ENCODE measurements around the gene HERC2. TPM values are rescaled to one million over a fixed set of nuclear protein-coding genes. Genes with fewer than 3 reads are reported as not detected.

Gene HERC2
- total RNA-seq, 1 experiment from 2014 or later = 69.2 TPM

GRCh38 chr15:28116521-28117431, 205.2 kb downstream of the HERC2 start:
- no peaks in the 10 kb centered on the region for H3K79me1 ChIP-seq (ENCODE audit: insufficient read depth, low read depth, low read length, poor library complexity, severe bottlenecking)
- H2BK5ac ChIP-seq (ENCODE audit: insufficient read length, low read length) = no peak overlapping the region
- no peak overlapping the region for H3K4me2 ChIP-seq (ENCODE audit: insufficient read depth, insufficient read length, low read length)
- no peaks in the 10 kb centered on the region for H3K9me3 Mint-ChIP-seq
- no peaks in the 10 kb centered on the region for H3K23me2 ChIP-seq (ENCODE audit: insufficient read length, low read depth, low read length, poor library complexity, severe bottlenecking)
- no peak overlapping the region for H2BK12ac ChIP-seq (ENCODE audit: insufficient read length, low read depth, low read length)
- no peak overlapping the region for H3K18ac ChIP-seq (ENCODE audit: insufficient read length, low read depth, low read length)
- no peak overlapping the region for H2BK15ac ChIP-seq (ENCODE audit: low read depth, low read length)
- no peaks in the 10 kb centered on the region for H3K4me1 ChIP-seq (ENCODE audit: insufficient read depth, low read length)
- H3K27ac ChIP-seq (ENCODE audit: insufficient read length, low read depth, low read length) = no peak overlapping the region
- no peak overlapping the region for H3T11ph ChIP-seq (ENCODE audit: low read length)
- no peak for DNase-seq
- H2BK120ac ChIP-seq (ENCODE audit: low read depth, low read length, poor library complexity, severe bottlenecking) = no peak overlapping the region
- H2AFZ ChIP-seq (ENCODE audit: low read length) = no peak overlapping the region
- no peak overlapping the region for H3K9ac ChIP-seq (ENCODE audit: extremely low read depth, insufficient read length, low read length)
- H3K27me3 ChIP-seq (ENCODE audit: insufficient read depth, low read length) = no peaks in the 10 kb centered on the region
- H4K20me1 ChIP-seq (ENCODE audit: control insufficient read depth, insufficient read depth, insufficient read length) = no peaks in the 10 kb centered on the region
- H3K4ac ChIP-seq (ENCODE audit: low read depth, low read length) = no peak overlapping the region
- no peak overlapping the region for H2BK20ac ChIP-seq (ENCODE audit: low read depth, low read length, poor library complexity, severe bottlenecking)
- peaks cover 60 to 83% (median 72%) of the 10 kb centered on the region in 3 experiments for H3K36me3 Mint-ChIP-seq (ENCODE audit: insufficient read depth in 1 of 3, low read depth in 3 of 3)
- H3K79me2 ChIP-seq (ENCODE audit: insufficient read depth, low read length) = no peaks in the 10 kb centered on the region
- H4K8ac ChIP-seq (replicated peaks; ENCODE audit: insufficient read length, low read depth, low read length) = no peak overlapping the region
- peaks cover 1% of the 10 kb centered on the region; the same call in 1 of the 2 replicates for H3K27me3 Mint-ChIP-seq (ENCODE audit: low read depth)
- TF ChIP-seq, protein P1, sequence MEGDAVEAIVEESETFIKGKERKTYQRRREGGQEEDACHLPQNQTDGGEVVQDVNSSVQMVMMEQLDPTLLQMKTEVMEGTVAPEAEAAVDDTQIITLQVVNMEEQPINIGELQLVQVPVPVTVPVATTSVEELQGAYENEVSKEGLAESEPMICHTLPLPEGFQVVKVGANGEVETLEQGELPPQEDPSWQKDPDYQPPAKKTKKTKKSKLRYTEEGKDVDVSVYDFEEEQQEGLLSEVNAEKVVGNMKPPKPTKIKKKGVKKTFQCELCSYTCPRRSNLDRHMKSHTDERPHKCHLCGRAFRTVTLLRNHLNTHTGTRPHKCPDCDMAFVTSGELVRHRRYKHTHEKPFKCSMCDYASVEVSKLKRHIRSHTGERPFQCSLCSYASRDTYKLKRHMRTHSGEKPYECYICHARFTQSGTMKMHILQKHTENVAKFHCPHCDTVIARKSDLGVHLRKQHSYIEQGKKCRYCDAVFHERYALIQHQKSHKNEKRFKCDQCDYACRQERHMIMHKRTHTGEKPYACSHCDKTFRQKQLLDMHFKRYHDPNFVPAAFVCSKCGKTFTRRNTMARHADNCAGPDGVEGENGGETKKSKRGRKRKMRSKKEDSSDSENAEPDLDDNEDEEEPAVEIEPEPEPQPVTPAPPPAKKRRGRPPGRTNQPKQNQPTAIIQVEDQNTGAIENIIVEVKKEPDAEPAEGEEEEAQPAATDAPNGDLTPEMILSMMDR (conservative IDR thresholded peaks at IDR 0.05) = no peak
- no peak overlapping the region for H4K5ac ChIP-seq (ENCODE audit: insufficient read length, low read depth, low read length)
- no peak overlapping the region for H3K4me3 Mint-ChIP-seq
- no peak overlapping the region for H2AK5ac ChIP-seq (ENCODE audit: insufficient read length, low read length)
- no peak overlapping the region for H4K91ac ChIP-seq (ENCODE audit: insufficient read length, low read depth, low read length)
- WGBS (ENCODE audit: extremely low coverage, insufficient read length, low lambda C conversion rate) = no CpG with 5 or more reads among the region's 42 CpGs
- no peak overlapping the region for H3K14ac ChIP-seq (ENCODE audit: insufficient read depth, low read length)
- no peak overlapping the region for H3K56ac ChIP-seq (ENCODE audit: insufficient read length, low read depth, low read length)
- no peak overlapping the region for H3K23ac ChIP-seq (ENCODE audit: insufficient read length, low read depth, low read length)
- no peaks in the 10 kb centered on the region for H3K4me1 Mint-ChIP-seq
- no peaks in the 10 kb centered on the region for H3K9me3 ChIP-seq (ENCODE audit: control insufficient read depth, low read depth, low read length)
- 0 out of 7 replicates have a peak overlapping the region, but pooled peaks of 2 of the 3 experiments have one; percentile 20 to 55 for H3K27ac Mint-ChIP-seq

Data from H9 (cell line).